ENCODE data around the gene PRSS36. TPM values are rescaled to one million over a fixed set of nuclear protein-coding genes. Genes with fewer than 3 reads are reported as not detected.

PRSS36 gene
- total and polyA plus RNA-seq, 2 of the 4 experiments (the other 2 are of a cell fraction) = 0.18 to 0.55 TPM

DNA sequence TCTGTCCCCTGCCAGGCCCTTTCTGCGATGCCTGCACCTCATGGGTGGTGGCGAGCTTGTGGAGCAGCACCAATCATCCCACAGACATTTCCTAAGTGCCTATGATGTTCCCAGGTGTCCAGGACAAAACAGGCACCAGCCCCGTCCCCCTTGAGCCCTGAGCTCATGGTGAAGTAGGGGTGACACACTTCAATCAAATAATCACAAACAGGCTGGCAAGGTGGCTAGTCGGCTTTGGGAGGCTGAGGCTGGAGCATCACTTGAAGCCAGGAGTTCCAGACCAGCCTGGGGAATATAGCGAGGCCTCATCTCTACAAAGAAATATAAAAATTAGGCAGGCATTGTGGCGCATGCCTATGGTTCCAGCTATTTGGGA is 13.6 kb downstream of the PRSS36 start:
- Histone ChIP-seq H4K5ac (ENCODE audit: low read depth, low read length) (no peak overlapping the region), H3K18ac (ENCODE audit: low read depth, low read length) (no peak overlapping the region), H3K14ac (replicated peaks; ENCODE audit: low read depth, low read length) (no peak overlapping the region), H2BK120ac (ENCODE audit: low read depth, low read length) (no peak overlapping the region), H2BK5ac (ENCODE audit: low read depth, low read length, poor library complexity, severe bottlenecking) (no peak overlapping the region), H2BK15ac (ENCODE audit: low read depth, low read length) (no peak overlapping the region), H3K9me1 (ENCODE audit: insufficient read depth, low read length) (peaks cover 11% of the 10 kb centered on the region), H3K9me3 (ENCODE audit: control insufficient read depth, insufficient read depth, low read length) (no peaks in the 10 kb centered on the region), H3K79me1 (ENCODE audit: low read depth in 1 of 2, low read length in 2 of 2) (peaks cover 0 to 7% of the 10 kb centered on the region in 2 experiments; a peak in 1 of 4 replicates), H3K4me1 (ENCODE audit: control insufficient read depth, insufficient read depth, low read length) (peaks cover 14% of the 10 kb centered on the region), H3K27ac (ENCODE audit: insufficient read depth, low read length) (no peak overlapping the region), H3K4me3 (ENCODE audit: insufficient read depth, low read depth, low read length) (no peak overlapping the region), H3K23ac (ENCODE audit: low read depth, low read length) (no peak overlapping the region), H4K91ac (ENCODE audit: insufficient read depth, low read depth, low read length) (no peak overlapping the region), H3K9ac (ENCODE audit: low read depth, low read length) (no peak overlapping the region), H3K27me3 (ENCODE audit: control insufficient read depth, insufficient read depth, low read length) (no peaks in the 10 kb centered on the region; the same call in 1 of the 2 replicates), H3K4ac (ENCODE audit: low read depth, low read length) (no peak overlapping the region), H2AK9ac (replicated peaks; ENCODE audit: low read depth, low read length, poor library complexity) (no peak overlapping the region), H4K20me1 (ENCODE audit: insufficient read depth, low read length) (no peaks in the 10 kb centered on the region), H3K56ac (ENCODE audit: extremely low read depth, insufficient read depth, low read length) (no peak overlapping the region), H2BK20ac (ENCODE audit: low read depth, low read length) (no peak overlapping the region), H2AK5ac (ENCODE audit: low read depth, low read length) (no peak overlapping the region), H3K4me2 (ENCODE audit: low read depth, low read length) (no peak overlapping the region), H4K8ac (ENCODE audit: low read depth in 2 of 2, low read length in 2 of 2) (no peak overlapping the region), H2AFZ (replicated peaks; ENCODE audit: low read length, poor library complexity) (peak overlapping the region; percentile 6), H3K36me3 (ENCODE audit: control insufficient read depth, insufficient read depth, low read length) (peaks cover 5% of the 10 kb centered on the region)
- DNase-seq (no peak), ATAC-seq (ENCODE audit: low read depth) (no peak)
- intact Hi-C loops (cut with micrococcal nuclease) (no loop called here), in situ Hi-C loops (cut with MboI; ENCODE audit: low sequenced_read_pairs) (no loop called here), dilution Hi-C loops (cut with HindIII; ENCODE audit: low sequenced_read_pairs, unreplicated experiment) (no loop called here)
- ChIA-PET CTCF (no interaction called here), POLR2A (ENCODE audit: unreplicated experiment) (no interaction called here)
- WGBS, 2 experiments (ENCODE audit: extremely low coverage in 2 of 2, insufficient read length in 1 of 2) = no CpG with 5 or more reads among the region's 6 CpGs
- no peak for TF ChIP-seq FOS (IDR thresholded peaks at IDR 0.05; ENCODE audit: low read depth, low read length)
- TF ChIP-seq NFE2L2 (IDR thresholded peaks at IDR 0.05; ENCODE audit: low read depth, low read length) = no peak
- TF ChIP-seq BHLHE40 (IDR thresholded peaks at IDR 0.05; ENCODE audit: low read depth, low read length) = no peak
- TF ChIP-seq CHD1 (IDR thresholded peaks at IDR 0.05; ENCODE audit: low read depth, low read length) = no peak
- TF ChIP-seq CTCF (conservative IDR thresholded peaks at IDR 0.05; ENCODE audit: low read depth, low read length) = no peak
- TF ChIP-seq USF2 (IDR thresholded peaks at IDR 0.05; ENCODE audit: low read depth, low read length) = no peak
- no peak for TF ChIP-seq MXI1 (IDR thresholded peaks at IDR 0.05; ENCODE audit: borderline replicate concordance, low read depth, low read length)
- no peak for TF ChIP-seq RAD21 (IDR thresholded peaks at IDR 0.05; ENCODE audit: low read length)
- no peak for TF ChIP-seq MAFK (IDR thresholded peaks at IDR 0.05; ENCODE audit: low read depth, low read length)
- TF ChIP-seq, protein P1, sequence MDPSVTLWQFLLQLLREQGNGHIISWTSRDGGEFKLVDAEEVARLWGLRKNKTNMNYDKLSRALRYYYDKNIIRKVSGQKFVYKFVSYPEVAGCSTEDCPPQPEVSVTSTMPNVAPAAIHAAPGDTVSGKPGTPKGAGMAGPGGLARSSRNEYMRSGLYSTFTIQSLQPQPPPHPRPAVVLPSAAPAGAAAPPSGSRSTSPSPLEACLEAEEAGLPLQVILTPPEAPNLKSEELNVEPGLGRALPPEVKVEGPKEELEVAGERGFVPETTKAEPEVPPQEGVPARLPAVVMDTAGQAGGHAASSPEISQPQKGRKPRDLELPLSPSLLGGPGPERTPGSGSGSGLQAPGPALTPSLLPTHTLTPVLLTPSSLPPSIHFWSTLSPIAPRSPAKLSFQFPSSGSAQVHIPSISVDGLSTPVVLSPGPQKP (IDR thresholded peaks at IDR 0.05; ENCODE audit: borderline replicate concordance, low read depth, low read length) = no peak
- TF ChIP-seq CEBPB (IDR thresholded peaks at IDR 0.05; ENCODE audit: low read depth, low read length) = no peak
- no peak for TF ChIP-seq SMC3 (IDR thresholded peaks at IDR 0.05; ENCODE audit: low read depth, low read length)
- BruUV-seq (replicated peaks) = no TSS peak
